Globus pallidus (tissue), 1 donor: ENCODE measurements around the gene SNCG.

Source experiments
- DNase-seq: peaks from one replicate; pipeline ENCODE4 v3.0.0-alpha.2; 2015; ENCODE audit warnings: low spot score

The SNCG gene

DNA sequence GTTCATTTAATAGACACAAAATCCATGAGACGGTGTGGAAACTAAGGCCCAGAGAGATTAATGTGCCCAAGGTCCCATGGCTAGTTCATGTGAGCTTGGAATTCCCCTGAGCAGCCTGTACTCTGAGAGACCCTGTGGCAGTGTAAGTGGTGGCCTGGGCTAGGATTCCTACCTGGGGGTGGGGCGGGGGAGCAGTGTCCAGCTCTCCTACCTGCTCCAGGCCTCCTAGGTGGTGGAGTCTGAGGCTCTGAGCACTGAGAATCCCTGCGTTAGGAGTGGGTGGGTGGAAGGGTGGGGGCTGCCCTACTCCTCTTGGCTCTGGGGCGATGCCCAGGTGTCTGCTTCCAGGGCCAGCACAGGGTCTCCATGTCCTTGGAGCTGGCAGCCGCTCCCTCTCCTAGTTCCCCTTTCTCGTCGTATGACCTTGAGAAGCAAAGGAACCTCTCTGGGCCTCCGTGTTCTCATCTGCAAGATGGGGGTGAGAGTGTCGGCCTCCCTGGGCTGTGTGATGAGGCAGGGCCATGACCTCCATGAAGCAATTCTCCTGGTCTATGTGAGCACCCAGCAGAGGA lies 2.5 kb downstream of the SNCG start:
- no peak for DNase-seq

GRCh38 chr10:86961481-86962091 lies 3.2 kb downstream of the SNCG start:
- no peak for DNase-seq

DNA sequence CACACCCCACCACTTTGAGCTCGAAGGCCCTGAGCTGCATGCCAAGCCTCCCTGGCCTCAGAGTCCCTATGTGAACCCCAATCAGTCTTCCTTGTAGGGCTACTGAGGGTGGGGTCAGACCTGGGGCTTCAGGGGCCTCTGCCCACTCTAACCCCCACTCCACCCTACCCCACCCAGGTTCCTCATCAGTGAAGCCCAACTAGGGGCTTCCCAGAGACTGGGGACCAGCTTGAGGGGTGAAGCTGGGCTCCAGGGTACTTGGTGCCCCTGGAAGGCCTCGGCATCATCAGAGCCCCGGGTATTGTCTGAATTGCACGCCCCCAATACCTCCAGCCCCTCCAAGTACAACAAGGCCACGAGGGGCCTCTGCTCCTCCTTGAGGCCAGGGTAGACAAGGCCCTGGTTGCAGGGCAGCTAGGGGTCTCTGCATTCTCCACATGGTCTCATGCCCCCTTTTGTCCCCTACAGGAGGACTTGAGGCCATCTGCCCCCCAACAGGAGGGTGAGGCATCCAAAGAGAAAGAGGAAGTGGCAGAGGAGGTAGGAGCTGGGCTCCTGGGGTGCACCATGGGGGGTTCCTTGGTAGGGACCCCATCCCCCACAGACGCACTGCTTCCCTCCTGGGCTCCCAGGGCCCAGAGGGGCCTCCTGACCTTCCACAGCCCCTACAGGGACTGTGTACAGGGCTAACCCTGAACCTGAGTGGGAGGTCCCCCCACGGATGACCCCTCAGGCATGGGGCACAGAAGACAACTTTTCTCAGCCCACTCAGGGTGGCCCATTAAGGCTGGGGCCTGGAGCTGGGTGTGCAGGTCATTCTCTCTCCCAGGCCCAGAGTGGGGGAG lies 4.0 kb downstream of the SNCG start:
- DNase-seq = no peak

GRCh38 chr10:86962981-86963310 lies 4.5 kb downstream of the SNCG start:
- DNase-seq = no peak

DNA sequence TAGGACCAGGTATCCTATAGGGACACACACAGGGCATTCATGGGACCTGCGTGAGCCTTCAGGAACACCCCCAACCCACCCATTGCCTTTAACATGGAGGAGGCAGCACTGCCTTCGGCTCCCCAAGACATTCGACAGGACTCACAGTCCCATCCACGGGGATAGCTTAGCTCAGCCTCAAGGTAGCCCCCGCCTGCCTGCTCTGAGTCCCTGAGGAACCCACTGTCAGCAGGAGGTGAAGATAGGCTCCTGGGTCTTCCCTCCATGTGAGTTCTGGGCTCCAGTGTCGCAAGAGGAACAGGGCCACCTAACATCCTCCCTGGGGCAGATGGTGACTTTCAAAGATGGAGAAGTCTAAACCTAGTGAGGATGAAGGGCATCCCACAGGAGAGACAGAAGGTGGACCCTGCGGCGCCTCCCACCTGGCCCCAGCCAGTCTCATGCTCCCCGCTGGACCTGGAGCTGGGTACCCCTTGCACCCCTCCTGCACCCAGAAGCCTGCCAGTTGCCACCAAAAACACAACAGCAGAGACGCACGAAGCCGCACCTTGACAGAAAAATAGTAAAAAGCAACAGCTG lies 5.0 kb downstream of the SNCG start:
- no peak for DNase-seq

DNA sequence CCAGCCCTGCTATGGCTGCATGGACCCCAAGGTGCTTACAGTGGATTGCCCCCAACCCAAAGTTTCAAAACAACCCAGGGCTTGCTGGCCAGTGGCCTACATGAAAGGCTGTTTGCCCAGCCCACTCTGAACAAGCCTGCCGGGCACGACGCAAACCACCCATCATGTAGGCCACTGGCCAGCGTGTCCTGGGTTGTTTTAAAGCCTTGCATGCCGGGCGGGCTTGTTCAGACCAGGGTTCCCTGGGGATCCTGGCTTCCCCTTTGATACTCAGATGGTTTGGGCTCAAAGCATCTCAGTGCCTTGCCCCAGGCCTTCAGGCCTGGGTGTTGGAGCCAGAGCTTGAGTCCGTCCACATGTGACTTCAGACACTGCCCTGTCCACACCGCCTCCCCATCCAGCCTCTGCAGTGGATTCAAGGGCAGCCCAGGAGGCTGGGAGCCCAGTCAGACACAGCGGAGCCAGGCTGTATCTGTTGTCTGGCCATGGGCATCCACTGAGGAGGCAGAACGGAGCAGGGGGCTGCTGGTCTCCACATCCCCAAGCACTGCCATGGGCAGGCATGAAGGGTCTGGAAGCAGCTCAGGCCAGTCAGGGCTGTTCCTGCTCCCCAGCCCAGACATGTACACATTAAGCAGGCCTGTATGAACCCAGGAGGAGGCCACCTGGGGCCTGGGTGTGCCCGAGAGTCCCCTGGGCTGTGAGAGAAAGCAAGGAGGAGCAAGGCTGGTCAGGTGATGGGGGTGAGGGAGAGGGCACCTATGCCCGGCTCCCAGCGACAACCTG lies 5.9 kb downstream of the SNCG start:
- DNase-seq = no peak

DNA sequence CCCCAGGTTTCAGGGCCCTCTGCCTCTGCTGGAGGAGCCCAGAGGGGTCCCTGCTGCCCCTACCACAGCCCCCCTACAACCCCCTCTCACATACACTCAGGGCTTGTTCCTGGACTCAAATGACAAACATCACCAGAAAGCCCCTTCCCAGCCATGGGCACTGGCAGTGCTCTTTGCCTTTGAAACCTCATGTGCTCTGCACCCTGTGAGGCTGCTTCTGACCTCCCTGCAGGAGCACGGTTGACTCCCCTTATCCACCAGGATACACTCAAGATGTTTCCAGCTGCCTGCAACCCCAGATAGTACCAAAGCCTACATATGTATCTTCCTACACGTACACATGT lies 6.4 kb downstream of the SNCG start:
- no peak for DNase-seq

DNA sequence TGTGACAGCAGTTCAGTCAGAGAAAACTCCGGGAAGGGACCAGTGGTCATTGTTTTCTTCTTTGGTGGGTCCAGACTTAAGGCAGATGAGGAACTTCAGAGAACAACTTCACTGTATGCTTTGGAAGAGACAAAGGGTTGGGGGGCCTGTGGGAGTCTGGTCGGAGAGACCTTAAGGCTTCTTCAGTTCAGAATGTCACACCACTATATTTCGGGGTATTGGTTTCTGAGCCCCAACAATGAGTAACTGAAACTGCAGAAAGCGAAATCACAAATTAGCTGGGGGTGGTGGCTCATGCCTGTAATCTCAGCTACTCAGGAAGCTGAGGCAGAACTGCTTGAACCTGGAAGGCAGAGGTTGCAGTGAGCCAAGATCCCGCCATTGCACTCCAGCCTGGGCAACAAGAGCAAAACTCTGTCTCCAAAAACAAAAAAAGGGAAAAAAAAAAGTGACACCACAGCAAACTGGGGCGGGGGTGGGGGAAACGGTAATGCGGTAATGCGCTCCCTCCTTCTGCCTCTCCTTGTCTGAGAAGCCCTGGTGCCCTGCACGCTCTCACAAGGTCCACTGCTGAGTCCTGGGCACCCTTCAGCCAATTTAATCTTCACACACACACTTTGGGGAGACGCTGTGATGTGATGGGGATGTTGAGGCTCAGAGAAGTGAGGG lies 7.7 kb downstream of the SNCG start:
- no peak for DNase-seq

DNA sequence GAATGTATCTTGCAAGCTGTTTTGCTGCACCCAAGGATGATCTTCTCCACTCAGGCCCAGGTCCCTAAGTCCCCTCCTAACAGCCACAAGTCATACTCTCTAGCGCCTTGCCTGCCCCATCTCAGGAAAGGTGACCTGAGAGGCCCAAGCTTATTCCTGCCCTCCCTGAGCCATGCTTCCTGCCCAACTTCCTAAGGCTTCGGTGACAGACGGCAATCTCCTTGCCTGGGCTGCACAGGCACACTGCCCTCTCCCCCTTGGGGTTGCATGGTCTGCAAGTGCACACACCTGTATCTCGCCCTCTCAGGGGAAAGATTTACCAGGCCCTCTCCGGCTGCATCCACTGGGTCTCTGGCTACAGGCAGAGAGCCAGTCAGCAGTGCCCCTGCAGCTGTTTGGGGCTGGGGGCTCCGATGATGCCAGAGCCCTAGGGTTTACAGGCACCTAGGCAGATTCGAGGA lies 9.1 kb downstream of the SNCG start:
- no peak for DNase-seq

DNA sequence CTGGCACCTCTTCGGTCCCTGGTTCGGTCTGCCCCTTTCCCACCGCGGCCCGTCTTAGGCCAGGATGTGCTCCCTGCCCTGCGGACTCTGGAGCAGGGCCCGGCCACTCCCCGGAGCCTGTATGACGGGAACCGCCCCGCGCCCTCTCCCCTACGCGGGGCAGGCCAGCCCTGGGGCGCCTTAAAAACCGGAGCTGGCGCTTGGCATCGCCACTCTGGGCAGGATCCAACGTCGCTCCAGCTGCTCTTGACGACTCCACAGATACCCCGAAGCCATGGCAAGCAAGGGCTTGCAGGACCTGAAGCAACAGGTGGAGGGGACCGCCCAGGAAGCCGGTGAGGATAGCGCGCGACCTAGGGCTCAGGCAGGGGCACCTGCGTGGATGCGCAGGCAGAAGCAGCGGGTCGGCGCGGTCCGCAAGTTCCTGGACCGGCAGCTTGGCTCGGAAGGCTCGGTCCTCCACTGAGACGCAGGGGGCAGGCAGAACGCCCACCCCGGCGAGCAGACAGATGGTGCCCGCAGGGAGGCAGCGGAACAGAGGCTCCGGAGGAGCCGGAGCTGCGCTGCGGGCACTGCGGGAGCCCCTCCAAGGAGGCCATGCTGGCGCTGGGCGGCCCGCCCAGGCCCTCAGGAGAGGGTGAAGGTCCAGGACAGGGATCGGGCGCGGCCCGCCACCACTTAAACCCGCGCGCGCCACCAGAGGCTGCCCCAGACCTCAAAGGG lies 10.0 kb downstream of the SNCG start, which contains the start of gene ADIRF:
TSS of gene ADIRF (plus strand) at position 212 of the 723 bp plus-strand sequence. CDS start at position 275, 63 bp downstream.
- DNase-seq = no peak

- no peak for DNase-seq
Measured at GRCh38 chr10:86968994-86969355, 10.6 kb downstream of the SNCG start.

DNA sequence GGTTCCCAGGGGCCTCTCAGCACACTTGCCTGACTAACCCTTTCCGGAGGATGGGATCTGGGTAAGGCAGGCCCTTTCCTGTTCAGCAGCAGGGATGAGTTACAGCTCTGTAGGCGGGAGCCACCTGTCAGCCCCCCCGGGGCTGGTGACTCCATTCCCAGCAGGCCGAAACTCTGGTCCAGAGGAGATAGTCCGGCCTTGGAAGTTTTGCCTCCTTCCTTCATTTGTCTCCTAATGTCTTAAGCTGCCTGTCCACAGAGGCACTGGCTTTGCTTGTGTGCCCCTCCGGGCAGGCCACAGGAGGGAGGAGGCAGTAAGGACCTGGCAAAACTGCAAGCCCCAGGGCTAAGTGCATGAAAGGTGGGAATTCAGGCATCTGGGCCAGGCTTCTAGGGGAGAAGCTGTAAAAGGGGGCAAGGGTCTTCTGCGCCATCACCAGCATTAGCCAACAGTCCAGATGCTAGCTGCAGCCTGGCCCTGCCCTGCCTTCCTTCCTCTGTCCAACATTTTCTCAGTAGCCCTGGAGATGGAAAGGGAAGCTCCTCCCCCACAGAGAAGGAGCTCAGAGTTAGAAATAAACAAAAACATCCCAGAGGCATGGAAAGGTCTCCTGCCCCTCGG lies 11.1 kb downstream of the SNCG start:
- DNase-seq = no peak

- no peak for DNase-seq
Measured at GRCh38 chr10:86970162-86970981, 12.0 kb downstream of the SNCG start.

GRCh38 chr10:86970982-86971231 lies 12.5 kb downstream of the SNCG start:
- DNase-seq = no peak

DNA sequence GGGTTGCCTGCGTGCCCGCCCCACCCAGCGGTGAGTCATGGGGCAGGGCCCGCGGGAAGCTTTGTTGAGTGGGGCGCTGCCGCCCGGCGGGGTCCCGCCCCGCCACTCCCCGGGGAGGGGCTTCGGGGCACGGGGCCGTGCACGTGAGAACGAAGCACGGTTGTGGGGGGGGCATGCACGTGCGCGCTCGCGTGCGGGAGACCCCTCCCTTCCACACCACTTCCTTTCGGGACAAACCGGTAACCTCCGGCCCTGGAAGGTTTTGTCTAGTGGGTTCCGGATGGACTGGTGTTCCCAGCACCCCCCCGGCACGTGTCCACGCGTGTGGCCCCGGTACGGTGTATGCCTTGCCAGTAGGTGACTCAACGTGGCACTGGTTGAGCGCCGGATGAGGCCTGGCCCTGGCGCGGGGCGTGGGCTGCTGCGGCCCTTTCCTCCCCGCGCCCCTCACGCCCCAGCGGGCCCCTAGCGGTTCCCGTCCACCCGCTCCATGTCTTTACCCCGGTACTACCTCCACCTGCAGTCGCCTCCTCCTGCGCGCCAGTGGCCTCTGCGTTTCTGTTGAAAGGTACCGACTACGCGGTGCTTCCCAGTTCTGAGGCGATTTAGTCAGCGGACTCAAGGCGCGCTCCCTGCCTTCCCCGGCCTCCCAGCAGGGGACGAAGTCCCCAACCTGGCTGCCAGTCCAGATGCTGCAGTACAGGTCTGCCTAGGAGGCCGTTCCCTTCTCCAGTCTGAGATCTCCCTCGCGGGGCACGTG lies 13.0 kb downstream of the SNCG start:
- DNase-seq = no peak

DNA sequence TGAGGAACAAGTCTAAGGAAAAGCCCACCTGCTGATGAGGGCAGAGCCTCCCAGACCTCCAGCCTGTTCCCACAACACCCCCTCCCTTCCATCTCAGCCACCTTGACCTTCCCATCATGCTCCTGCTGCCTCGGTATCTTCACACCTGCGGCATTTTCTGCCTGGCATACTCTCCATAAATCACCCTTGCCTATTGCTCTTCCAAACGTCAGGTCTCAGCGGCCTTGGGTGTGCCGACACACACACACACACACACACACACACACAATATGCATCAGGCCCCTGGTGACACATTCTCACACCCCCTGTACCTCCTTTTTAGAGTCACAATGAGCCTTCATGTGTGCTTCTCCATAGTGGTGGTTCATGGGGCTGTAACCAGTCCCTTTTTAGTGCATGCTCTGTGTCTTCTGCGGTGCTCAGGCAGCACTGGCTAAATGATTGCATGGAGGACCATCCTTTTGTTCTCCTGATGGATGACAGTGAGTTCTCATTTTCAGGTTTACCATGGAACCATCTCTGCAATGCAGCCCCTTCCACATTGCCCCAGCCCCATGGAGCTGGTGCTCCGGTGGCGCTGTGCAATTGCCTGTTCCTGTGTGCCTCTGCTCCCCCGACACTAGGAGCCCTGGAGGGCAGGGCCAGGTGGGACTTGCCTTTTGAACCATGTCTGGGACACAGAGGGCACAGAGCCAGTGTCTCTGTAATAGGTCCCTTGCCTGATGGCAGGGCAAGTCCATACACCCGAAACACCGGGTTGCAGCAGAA lies 14.4 kb downstream of the SNCG start:
- no peak for DNase-seq

DNA sequence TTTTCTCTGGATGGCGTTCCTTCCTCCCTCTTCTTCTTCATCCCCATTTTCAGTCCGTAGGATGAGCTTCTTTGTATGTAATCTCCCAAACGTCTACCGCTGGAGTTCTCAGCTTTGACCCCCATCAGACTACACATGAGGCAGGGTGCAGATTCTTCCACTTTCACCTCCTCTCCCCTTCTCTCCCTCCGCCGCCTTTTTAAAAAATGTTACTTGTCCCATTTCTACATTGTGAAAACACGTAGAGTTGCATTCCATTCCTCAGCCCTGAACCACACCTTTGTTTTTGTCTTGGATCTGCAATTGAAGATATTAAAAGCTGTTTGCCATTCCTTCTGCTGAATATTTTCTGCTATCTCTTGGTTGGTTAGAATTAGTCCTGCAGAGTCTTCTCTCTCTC lies 16.1 kb downstream of the SNCG start:
- no peak for DNase-seq

GRCh38 chr10:86976362-86977056 lies 18.1 kb downstream of the SNCG start:
- DNase-seq = no peak
